GM20000 (cell line): ENCODE results near the gene PARD3.

Source experiments
- DNase-seq: peaks from one replicate; pipeline ENCODE4 v3.0.0; 2012; ENCODE audit warnings: low spot score
- CTCF ChIP-seq: IDR thresholded peaks from 2 replicates; pipeline ENCODE4 v1.5.1; 2012; ENCODE audit warnings: mild to moderate bottlenecking, control low read depth; ENCODE audit errors: extremely low read depth, missing control alignments

PARD3 gene

DNA sequence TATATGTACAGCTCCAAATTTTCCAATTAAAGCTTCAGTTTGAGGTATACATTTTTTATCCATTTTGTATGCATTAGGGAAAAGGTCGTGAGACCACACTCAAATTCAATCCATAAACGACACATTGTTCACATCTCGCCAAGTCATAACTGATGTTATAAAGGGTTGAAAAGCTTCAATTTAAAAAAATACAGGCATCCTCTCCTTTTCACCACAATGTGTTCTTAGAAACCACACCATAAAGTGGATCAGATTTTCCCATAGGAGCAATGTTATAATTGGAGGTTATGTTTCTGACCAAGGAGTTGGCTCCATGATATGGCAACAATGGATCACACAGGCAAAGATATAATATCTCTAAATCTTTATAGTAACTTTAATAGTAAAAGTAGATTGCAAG is 663.6 kb downstream of the PARD3 start:
- no peak for TF ChIP-seq CTCF
- DNase-seq, result no peak

GRCh38 chr10:34150103-34150502 is 665.0 kb downstream of the PARD3 start:
- DNase-seq, result no peak
- TF ChIP-seq CTCF, result no peak

GRCh38 chr10:34148305-34148657 is 666.8 kb downstream of the PARD3 start:
- no peak for TF ChIP-seq CTCF

DNA sequence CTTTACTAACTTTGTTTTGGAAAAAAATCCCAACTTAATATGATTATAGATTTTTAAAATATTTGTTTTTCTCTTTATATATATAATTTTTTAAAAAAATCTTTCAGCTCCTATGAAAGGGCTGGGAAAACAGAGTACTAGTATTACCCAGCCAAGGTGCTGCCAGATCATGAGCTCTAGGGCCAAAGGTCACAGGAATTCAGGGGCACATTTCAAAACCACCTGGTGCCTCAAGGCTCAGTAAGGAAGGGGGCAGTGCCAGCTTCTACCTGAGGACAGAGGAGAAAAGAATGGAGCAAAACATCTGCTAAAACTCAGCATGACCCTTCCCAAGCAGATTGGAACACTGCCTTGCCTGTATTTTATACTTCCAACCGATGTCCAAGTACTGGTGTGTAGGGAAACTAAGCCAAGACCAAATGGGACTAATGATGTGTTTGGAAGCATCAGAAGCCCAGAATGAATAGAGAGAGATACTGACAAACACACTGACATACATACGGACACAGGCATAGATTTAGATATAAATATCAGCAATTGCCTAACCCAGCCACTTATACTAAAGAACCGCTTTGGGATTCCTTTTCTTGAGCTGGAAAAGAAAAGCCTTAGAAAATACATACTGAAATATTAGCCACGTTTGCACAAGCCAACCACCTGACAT is 667.3 kb downstream of the PARD3 start:
- no peak for DNase-seq
- TF ChIP-seq CTCF, result no peak

More at GRCh38 chr10:34148305-34148657, 666.8 kb downstream of the PARD3 start:
- no peak for DNase-seq

DNA sequence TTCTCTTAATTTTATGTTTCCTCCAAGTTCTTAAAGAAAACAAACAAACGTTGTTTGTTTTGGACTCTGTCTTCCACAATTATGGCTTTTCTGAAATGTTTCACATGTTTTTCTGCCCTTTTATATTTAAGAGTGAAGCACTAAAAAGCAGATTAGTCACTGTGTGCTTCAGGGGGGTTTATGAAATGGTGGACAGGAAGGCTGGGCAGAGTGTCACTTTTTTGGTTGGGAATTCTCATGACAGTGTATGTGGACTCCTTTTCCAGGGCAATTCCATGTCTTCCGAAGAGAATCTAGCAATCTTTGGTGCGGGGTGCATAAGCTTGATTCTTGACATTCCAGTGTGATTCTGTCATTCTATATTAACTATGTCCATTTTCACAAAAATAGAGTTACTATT is 669.4 kb downstream of the PARD3 start:
- TF ChIP-seq CTCF, result no peak
- no peak for DNase-seq

DNA sequence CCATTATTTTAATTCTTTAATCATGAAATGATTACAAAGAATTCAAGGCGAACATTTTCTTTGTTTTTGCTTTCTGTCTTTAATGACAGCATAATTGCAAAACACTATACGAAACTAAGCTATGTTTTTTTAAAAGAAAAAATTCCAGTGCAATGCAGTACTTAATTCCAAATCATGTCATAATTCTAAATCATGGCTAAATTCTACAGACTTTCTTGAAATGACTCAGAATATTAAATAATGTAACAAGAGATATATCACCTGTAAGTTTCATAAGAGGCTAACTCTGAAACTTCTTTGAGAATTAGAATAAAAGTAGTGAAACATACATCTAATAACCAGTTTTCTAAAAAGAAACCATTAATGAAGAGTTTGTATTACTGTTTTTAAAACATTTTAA is 671.6 kb downstream of the PARD3 start:
- no peak for DNase-seq
- no peak for TF ChIP-seq CTCF

DNA sequence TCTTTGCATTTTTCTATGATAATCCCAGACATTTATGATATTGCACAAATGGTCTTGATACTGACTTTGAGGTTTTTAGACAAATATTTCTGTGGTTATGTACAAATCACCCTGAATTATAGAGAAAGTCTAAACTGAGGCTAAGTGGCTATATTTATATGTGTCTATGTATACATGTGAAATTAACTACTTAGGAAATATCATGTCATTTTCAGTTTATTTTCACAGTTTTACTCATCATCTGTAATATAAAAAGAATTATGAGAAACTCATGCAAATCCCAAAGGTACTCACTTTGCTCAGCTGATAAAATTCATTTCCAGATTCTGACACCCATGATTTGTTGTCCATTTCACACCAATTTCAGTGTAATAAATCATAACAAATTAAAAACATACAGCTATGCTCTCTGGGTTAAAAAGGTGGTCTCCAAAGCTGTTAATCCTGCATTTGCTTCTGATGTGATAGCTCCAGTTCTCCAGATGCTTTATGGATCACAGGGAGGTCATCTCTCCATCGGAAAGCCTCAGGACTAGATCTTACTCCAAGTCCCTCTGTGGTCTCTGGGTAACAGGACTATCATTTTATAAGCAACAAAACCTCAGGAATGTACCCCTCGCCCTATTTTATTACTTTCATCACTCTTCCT is 673.9 kb downstream of the PARD3 start:
- no peak for TF ChIP-seq CTCF

More for the DNA sequence above, 673.9 kb downstream of the PARD3 start:
- DNase-seq, result no peak
